Erythroblast (primary cell): Measurements from ENCODE around the gene ARHGAP26.

ENCODE experiments used
- GATA1 ChIP-seq: IDR thresholded peaks from 2 replicates; pipeline ENCODE4 v1.6.1; 2011; ENCODE audit warnings: low read depth, mild to moderate bottlenecking, control low read depth, low read length, moderate library complexity
- POLR2A ChIP-seq: IDR thresholded peaks from 2 replicates; pipeline ENCODE4 v1.6.1; 2011; ENCODE audit warnings: mild to moderate bottlenecking, low read length

DNA sequence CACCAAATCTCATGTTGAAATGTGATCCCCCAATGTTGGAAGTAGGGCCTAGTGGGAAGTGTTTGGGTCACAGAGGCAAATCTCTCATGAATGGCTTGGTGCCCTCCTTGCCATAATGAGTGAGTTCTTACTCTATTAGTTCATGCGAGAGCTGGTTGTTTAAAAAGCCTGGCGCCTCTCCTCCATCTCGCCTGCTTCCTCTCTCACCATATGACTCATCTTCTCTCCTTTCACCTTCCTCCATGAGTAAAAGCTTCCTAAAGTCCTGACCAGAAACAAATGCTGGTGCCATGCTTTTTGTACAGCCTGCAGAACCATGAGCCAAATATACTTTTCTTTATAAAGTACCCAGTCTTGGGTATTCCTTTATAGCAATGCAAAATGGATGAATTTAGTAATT is 20.9 kb upstream of the ARHGAP26 start:
- no peak for TF ChIP-seq POLR2A
- no peak for TF ChIP-seq GATA1
